ENCODE measurements around the gene KRTAP9-1. TPM values are rescaled to one million over a fixed set of nuclear protein-coding genes. Genes with fewer than 3 reads are reported as not detected.

The KRTAP9-1 gene
- total and polyA plus RNA-seq, 4 donors: not detected

DNA sequence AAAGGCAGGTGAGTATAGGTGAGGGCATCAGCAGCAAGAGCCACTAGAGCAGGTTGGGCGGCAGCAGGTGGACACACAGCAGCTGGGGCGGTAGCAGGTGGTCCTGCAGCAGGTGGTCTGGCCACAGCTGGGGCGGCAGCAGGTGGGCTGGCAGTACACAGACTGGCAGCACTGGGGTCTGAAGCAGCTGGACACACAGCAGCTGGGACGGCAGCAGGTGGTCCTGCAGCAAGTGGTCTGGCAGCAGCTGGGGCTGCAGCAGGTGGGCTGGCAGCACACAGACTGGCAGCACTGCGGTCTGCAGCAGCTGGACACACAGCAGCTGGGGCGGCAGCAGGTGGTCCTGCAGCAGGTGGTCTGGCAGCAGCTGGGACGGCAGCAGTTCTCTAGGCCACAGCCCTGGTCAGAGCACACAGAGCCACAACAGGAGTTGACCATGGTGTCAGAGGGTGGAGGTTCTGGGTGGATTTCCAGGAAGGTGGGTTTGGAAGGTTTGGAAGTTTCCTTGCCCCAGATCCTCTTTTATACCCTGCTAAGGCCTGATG lies 11.9 kb upstream of the KRTAP9-1 start, which contains the start of gene KRTAP4-2:
Gene KRTAP4-2, minus strand, starts transcription at position 495 of the 545 bp plus-strand sequence. Its CDS starts 57 bp downstream, at position 438.
- Histone ChIP-seq H3K9ac (ENCODE audit: low read depth in 1 of 2, low read length in 2 of 2) (no peak within 1 kb of the TSS), H3K27ac (ENCODE audit: low read depth in 1 of 2, low read length in 2 of 2) (no peak within 1 kb of the TSS)
- 93% methylated on average over 7 of the region's 7 CpGs for WGBS

DNA sequence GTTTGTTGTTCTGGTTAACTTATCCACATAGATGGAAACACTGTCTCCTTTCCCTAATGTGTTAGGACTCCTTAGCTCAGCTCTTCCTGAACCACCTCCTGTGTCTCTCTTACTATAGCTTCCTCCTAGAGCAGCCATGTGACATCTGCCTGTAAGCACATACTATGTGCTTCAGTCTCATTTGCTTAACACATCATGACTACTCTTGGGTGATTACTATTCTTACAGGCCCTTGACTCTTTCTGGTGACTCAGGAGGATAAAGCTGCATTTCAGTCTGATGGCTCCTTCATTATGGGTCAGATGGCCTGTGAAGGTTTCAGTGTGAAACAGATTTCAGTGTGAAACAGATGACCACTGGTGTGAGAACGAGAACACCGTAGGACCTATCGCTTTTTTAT lies 11.3 kb upstream of the KRTAP9-1 start:
- no peak for DNase-seq (ENCODE audit: low spot score)
- WGBS: 96% methylated on average over 3 of the region's 3 CpGs
- Histone ChIP-seq H3K36me3 (ENCODE audit: control insufficient read depth in 4 of 4, insufficient read depth in 3 of 4, low read depth in 1 of 4, low read length in 3 of 4) (no peaks in the 10 kb centered on the region), H3K27me3 (ENCODE audit: control insufficient read depth in 4 of 4, insufficient read depth in 4 of 4, low read length in 3 of 4) (peaks cover 0 to 3% (median 0%) of the 10 kb centered on the region in 4 donors), H3K4me3 (ENCODE audit: low read depth in 1 of 3, low read length in 3 of 3) (no peak overlapping the region), H3K27ac (ENCODE audit: low read depth in 1 of 2, low read length in 2 of 2) (no peak overlapping the region), H3K4me1 (ENCODE audit: control insufficient read depth in 4 of 4, insufficient read depth in 4 of 4, low read length in 3 of 4) (no peaks in the 10 kb centered on the region), H3K9ac (ENCODE audit: low read depth in 1 of 2, low read length in 2 of 2) (no peak overlapping the region), H3K9me3 (ENCODE audit: control insufficient read depth in 4 of 4, low read length in 3 of 4) (no peaks in the 10 kb centered on the region)
- TF ChIP-seq NR2F2 (IDR thresholded peaks at IDR 0.05) (no peak), GABPA (IDR thresholded peaks at IDR 0.05 in 1 of 2, conservative IDR thresholded peaks at IDR 0.05 in 1 of 2) (no peak), RXRA (IDR thresholded peaks at IDR 0.05) (no peak), TAF1 (conservative IDR thresholded peaks at IDR 0.05) (no peak), FOXA1 (IDR thresholded peaks at IDR 0.05) (no peak), EGR1 (IDR thresholded peaks at IDR 0.05; ENCODE audit: low read depth in 2 of 2) (no peak), RAD21 (IDR thresholded peaks at IDR 0.05) (no peak), SP1 (IDR thresholded peaks at IDR 0.05) (no peak), JUND (IDR thresholded peaks at IDR 0.05) (no peak), HNF4A (conservative IDR thresholded peaks at IDR 0.05) (no peak), YY1 (IDR thresholded peaks at IDR 0.05) (no peak), HNF4G (IDR thresholded peaks at IDR 0.05) (no peak)
- TF ChIP-seq, protein P1, sequence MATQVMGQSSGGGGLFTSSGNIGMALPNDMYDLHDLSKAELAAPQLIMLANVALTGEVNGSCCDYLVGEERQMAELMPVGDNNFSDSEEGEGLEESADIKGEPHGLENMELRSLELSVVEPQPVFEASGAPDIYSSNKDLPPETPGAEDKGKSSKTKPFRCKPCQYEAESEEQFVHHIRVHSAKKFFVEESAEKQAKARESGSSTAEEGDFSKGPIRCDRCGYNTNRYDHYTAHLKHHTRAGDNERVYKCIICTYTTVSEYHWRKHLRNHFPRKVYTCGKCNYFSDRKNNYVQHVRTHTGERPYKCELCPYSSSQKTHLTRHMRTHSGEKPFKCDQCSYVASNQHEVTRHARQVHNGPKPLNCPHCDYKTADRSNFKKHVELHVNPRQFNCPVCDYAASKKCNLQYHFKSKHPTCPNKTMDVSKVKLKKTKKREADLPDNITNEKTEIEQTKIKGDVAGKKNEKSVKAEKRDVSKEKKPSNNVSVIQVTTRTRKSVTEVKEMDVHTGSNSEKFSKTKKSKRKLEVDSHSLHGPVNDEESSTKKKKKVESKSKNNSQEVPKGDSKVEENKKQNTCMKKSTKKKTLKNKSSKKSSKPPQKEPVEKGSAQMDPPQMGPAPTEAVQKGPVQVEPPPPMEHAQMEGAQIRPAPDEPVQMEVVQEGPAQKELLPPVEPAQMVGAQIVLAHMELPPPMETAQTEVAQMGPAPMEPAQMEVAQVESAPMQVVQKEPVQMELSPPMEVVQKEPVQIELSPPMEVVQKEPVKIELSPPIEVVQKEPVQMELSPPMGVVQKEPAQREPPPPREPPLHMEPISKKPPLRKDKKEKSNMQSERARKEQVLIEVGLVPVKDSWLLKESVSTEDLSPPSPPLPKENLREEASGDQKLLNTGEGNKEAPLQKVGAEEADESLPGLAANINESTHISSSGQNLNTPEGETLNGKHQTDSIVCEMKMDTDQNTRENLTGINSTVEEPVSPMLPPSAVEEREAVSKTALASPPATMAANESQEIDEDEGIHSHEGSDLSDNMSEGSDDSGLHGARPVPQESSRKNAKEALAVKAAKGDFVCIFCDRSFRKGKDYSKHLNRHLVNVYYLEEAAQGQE (IDR thresholded peaks at IDR 0.05): no peak
- TF ChIP-seq, protein P2, sequence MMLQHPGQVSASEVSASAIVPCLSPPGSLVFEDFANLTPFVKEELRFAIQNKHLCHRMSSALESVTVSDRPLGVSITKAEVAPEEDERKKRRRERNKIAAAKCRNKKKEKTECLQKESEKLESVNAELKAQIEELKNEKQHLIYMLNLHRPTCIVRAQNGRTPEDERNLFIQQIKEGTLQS (IDR thresholded peaks at IDR 0.05): no peak
- TF ChIP-seq, protein P3, sequence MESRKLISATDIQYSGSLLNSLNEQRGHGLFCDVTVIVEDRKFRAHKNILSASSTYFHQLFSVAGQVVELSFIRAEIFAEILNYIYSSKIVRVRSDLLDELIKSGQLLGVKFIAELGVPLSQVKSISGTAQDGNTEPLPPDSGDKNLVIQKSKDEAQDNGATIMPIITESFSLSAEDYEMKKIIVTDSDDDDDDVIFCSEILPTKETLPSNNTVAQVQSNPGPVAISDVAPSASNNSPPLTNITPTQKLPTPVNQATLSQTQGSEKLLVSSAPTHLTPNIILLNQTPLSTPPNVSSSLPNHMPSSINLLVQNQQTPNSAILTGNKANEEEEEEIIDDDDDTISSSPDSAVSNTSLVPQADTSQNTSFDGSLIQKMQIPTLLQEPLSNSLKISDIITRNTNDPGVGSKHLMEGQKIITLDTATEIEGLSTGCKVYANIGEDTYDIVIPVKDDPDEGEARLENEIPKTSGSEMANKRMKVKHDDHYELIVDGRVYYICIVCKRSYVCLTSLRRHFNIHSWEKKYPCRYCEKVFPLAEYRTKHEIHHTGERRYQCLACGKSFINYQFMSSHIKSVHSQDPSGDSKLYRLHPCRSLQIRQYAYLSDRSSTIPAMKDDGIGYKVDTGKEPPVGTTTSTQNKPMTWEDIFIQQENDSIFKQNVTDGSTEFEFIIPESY (IDR thresholded peaks at IDR 0.05): no peak
- TF ChIP-seq, protein P4, sequence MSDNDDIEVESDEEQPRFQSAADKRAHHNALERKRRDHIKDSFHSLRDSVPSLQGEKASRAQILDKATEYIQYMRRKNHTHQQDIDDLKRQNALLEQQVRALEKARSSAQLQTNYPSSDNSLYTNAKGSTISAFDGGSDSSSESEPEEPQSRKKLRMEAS (IDR thresholded peaks at IDR 0.05): no peak
- TF ChIP-seq, protein P5, sequence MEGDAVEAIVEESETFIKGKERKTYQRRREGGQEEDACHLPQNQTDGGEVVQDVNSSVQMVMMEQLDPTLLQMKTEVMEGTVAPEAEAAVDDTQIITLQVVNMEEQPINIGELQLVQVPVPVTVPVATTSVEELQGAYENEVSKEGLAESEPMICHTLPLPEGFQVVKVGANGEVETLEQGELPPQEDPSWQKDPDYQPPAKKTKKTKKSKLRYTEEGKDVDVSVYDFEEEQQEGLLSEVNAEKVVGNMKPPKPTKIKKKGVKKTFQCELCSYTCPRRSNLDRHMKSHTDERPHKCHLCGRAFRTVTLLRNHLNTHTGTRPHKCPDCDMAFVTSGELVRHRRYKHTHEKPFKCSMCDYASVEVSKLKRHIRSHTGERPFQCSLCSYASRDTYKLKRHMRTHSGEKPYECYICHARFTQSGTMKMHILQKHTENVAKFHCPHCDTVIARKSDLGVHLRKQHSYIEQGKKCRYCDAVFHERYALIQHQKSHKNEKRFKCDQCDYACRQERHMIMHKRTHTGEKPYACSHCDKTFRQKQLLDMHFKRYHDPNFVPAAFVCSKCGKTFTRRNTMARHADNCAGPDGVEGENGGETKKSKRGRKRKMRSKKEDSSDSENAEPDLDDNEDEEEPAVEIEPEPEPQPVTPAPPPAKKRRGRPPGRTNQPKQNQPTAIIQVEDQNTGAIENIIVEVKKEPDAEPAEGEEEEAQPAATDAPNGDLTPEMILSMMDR (IDR thresholded peaks at IDR 0.05; ENCODE audit: low read depth, low read length, missing input control): no peak

More for the DNA sequence above, 11.9 kb upstream of the KRTAP9-1 start, which contains the start of gene KRTAP4-2:
- TF ChIP-seq GABPA (IDR thresholded peaks at IDR 0.05 in 1 of 2, conservative IDR thresholded peaks at IDR 0.05 in 1 of 2): no peak
- no peak for TF ChIP-seq NR2F2 (IDR thresholded peaks at IDR 0.05)
- TF ChIP-seq RXRA (IDR thresholded peaks at IDR 0.05): no peak
- no peak for TF ChIP-seq FOXA2 (IDR thresholded peaks at IDR 0.05)
- no peak for TF ChIP-seq JUND (IDR thresholded peaks at IDR 0.05)
- H3K27me3 ChIP-seq (ENCODE audit: control insufficient read depth in 4 of 4, insufficient read depth in 4 of 4, low read length in 3 of 4): peaks cover 0 to 3% (median 0%) of the 10 kb centered on the region in 4 donors
- H3K4me3 ChIP-seq (ENCODE audit: low read depth in 1 of 3, low read length in 3 of 3): no peak within 1 kb of the TSS
- H3K9me3 ChIP-seq (ENCODE audit: control insufficient read depth in 4 of 4, low read length in 3 of 4): no peaks in the 10 kb centered on the region
- no peaks in the 10 kb centered on the region for H3K36me3 ChIP-seq (ENCODE audit: control insufficient read depth in 4 of 4, insufficient read depth in 3 of 4, low read depth in 1 of 4, low read length in 3 of 4)
- DNase-seq (ENCODE audit: low spot score): no peak
- no peaks in the 10 kb centered on the region for H3K4me1 ChIP-seq (ENCODE audit: control insufficient read depth in 4 of 4, insufficient read depth in 4 of 4, low read length in 3 of 4)
